DOHH2 (cell line): ENCODE measurements around the gene RPRD1B.

Experiments used
- EZH2phosphoT487 ChIP-seq: fragments of 200-600 bp; sonication (generic); IDR thresholded peaks from 2 replicates; pipeline ENCODE4 v1.6.1; 2017; ENCODE audit warnings: borderline replicate concordance, mild to moderate bottlenecking, antibody characterized with exemption, low read length, moderate library complexity, mixed read lengths
- TF ChIP-seq, protein P1 (sequence below): fragments of 200-600 bp; sonication (generic); IDR thresholded peaks from one replicate; pipeline ENCODE4 v1.5.1; 2014; ENCODE audit warnings: antibody characterized with exemption, mild to moderate bottlenecking, low read depth, low read length; ENCODE audit not compliant: poor library complexity, severe bottlenecking

DNA sequence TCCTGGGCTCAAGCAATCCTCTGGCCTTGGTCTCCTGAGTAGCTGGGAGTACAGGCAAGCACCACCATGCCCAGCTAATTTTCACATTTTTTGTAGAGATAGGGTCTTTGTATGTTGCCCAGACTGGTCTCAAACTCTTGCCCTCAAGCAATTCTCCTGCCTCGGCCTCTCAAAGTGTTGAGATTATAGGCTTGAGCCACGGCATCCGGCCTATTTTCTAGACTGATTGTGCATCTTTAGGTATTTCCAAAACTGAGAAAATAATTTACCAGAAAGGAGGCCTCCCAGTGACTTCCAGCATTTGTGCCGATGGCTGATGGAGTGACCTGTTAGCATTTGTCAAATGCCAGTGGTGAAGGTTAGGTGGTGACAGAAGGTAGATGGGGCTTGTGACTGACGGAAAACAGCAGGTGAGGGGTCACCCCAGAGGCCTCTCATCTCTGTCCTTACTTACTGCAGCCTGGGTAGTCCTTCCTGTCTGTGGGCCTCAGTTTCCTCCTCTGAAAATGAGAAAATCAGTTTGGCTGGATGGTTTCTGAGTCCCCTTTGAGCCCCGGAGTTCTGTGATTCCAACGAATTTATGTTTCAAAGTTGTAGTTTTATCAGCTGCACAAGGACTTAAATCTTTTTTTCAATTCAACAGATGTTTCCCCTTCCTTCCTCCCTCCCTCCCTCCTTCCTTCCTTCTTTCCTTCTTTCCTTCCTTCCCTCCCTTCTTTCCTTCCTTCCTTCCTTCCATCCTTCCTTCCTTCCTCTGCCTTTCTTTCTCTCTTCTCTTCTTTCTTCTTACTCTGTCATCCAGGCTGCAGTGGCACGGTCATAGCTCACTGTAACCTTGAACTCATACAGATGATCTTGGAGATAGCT lies 78.1 kb downstream of the RPRD1B start:
- TF ChIP-seq, protein P1, sequence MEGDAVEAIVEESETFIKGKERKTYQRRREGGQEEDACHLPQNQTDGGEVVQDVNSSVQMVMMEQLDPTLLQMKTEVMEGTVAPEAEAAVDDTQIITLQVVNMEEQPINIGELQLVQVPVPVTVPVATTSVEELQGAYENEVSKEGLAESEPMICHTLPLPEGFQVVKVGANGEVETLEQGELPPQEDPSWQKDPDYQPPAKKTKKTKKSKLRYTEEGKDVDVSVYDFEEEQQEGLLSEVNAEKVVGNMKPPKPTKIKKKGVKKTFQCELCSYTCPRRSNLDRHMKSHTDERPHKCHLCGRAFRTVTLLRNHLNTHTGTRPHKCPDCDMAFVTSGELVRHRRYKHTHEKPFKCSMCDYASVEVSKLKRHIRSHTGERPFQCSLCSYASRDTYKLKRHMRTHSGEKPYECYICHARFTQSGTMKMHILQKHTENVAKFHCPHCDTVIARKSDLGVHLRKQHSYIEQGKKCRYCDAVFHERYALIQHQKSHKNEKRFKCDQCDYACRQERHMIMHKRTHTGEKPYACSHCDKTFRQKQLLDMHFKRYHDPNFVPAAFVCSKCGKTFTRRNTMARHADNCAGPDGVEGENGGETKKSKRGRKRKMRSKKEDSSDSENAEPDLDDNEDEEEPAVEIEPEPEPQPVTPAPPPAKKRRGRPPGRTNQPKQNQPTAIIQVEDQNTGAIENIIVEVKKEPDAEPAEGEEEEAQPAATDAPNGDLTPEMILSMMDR: no peak
- no peak for TF ChIP-seq EZH2phosphoT487
